IPS-18c (cell line): ENCODE measurements around the gene CEND1.

Experiments used
- H3K4me3 ChIP-seq: 2 replicates; pipeline ENCODE4 v1.7.0; 2013; ENCODE audit warnings: low read depth, mild to moderate bottlenecking, low read length, moderate library complexity; ENCODE audit not compliant: insufficient read depth
- H3K9me3 ChIP-seq: one replicate; pipeline ENCODE4 v1.6.1; 2013; ENCODE audit warnings: mild to moderate bottlenecking, low read length, moderate library complexity; ENCODE audit not compliant: control insufficient read depth, insufficient read depth

CEND1 gene

GRCh38 chr11:776561-777287, 13.2 kb downstream of the CEND1 start:
- H3K4me3 ChIP-seq: peak overlapping the region; percentile 94
- peaks cover 4% of the 10 kb centered on the region for H3K9me3 ChIP-seq

- H3K9me3 ChIP-seq: peaks cover 4% of the 10 kb centered on the region
- H3K4me3 ChIP-seq: peak overlapping the region; percentile 94
Measured at GRCh38 chr11:776263-776560, 13.7 kb downstream of the CEND1 start.

- Histone ChIP-seq H3K9me3 (peaks cover 4% of the 10 kb centered on the region), H3K4me3 (no peak overlapping the region)
Measured at GRCh38 chr11:774873-775592, 14.9 kb downstream of the CEND1 start.

GRCh38 chr11:773830-774229, 16.1 kb downstream of the CEND1 start:
- peaks cover 4% of the 10 kb centered on the region for H3K9me3 ChIP-seq
- no peak overlapping the region for H3K4me3 ChIP-seq

- H3K9me3 ChIP-seq: peaks cover 4% of the 10 kb centered on the region
- H3K4me3 ChIP-seq: no peak overlapping the region
Measured at GRCh38 chr11:773425-773824, 16.5 kb downstream of the CEND1 start.

- Histone ChIP-seq H3K4me3 (no peak overlapping the region), H3K9me3 (peaks cover 4% of the 10 kb centered on the region)
Measured at GRCh38 chr11:772429-773390, 17.2 kb downstream of the CEND1 start.

- Histone ChIP-seq H3K4me3 (no peak overlapping the region), H3K9me3 (peaks cover 2% of the 10 kb centered on the region)
Measured at GRCh38 chr11:771617-772204, 18.2 kb downstream of the CEND1 start.

GRCh38 chr11:770642-771616, 19.0 kb downstream of the CEND1 start:
- no peak overlapping the region for H3K4me3 ChIP-seq

GRCh38 chr11:769887-770641, 19.8 kb downstream of the CEND1 start:
- Histone ChIP-seq H3K9me3 (peaks cover 1% of the 10 kb centered on the region), H3K4me3 (no peak overlapping the region)

More at GRCh38 chr11:770642-771616, 19.0 kb downstream of the CEND1 start:
- H3K9me3 ChIP-seq: peaks cover 2% of the 10 kb centered on the region

GRCh38 chr11:767238-767637, 22.7 kb downstream of the CEND1 start:
- Histone ChIP-seq H3K4me3 (no peak overlapping the region), H3K9me3 (no peaks in the 10 kb centered on the region)

- Histone ChIP-seq H3K9me3 (no peaks in the 10 kb centered on the region), H3K4me3 (no peak overlapping the region)
Measured at GRCh38 chr11:766936-767210, 23.0 kb downstream of the CEND1 start.

GRCh38 chr11:766106-766935, 23.6 kb downstream of the CEND1 start:
- H3K4me3 ChIP-seq: no peak overlapping the region
- H3K9me3 ChIP-seq: no peaks in the 10 kb centered on the region

GRCh38 chr11:765802-766091, 24.1 kb downstream of the CEND1 start:
- Histone ChIP-seq H3K9me3 (no peaks in the 10 kb centered on the region), H3K4me3 (no peak overlapping the region)

- H3K9me3 ChIP-seq: no peaks in the 10 kb centered on the region
- no peak overlapping the region for H3K4me3 ChIP-seq
Measured at GRCh38 chr11:765025-765801, 24.7 kb downstream of the CEND1 start.
